OCI-LY7 (cell line): ENCODE measurements around the gene TRAF3. TPM values are rescaled to one million over a fixed set of nuclear protein-coding genes. Genes with fewer than 3 reads are reported as not detected.
"Not testable (repeated sequence)": the region's sequence is repeated elsewhere in the genome, so short reads cannot be mapped to it uniquely, and the experiment has no call there.

Source experiments
- BruUV-seq: library from RNA; stranded (reverse); fragments of 400-500 nt; replicated peaks from 2 replicates; lab custom pipeline; 2021; lab: Mats Ljungman, UMichigan
- CTCF ChIA-PET: fragments of 300-600 bp; sonication (Branson Sonifier 250); formaldehyde crosslinking; loops from one replicate; lab custom pipeline; 2022; ENCODE audit warnings: antibody characterized with exemption; ENCODE audit not compliant: unreplicated experiment; lab: Charles Lee
- POLR2A ChIA-PET: fragments of 300-600 bp; sonication (Branson Sonifier 250); formaldehyde crosslinking; loops from one replicate; lab custom pipeline; 2022; ENCODE audit warnings: antibody characterized with exemption; lab: Charles Lee
- DNase-seq: peaks from one replicate; pipeline ENCODE4 v3.0.0-alpha.2; 2015; ENCODE audit warnings: low spot score
- H2AFZ ChIP-seq: fragments of 200-600 bp; sonication (generic), shearing (Covaris generic); 2 replicates; pipeline ENCODE4 v1.6.1; 2014; ENCODE audit warnings: mild to moderate bottlenecking, antibody characterized with exemption, low read length, moderate library complexity
- H3K27ac ChIP-seq: fragments of 200-600 bp; sonication (generic); 2 replicates; pipeline ENCODE4 v1.5.1; 2014; ENCODE audit warnings: mixed run types, low read depth, mild to moderate bottlenecking, moderate library complexity, low read length, inconsistent platforms; ENCODE audit not compliant: poor library complexity, severe bottlenecking
- H3K36me3 ChIP-seq: fragments of 200-600 bp; sonication (generic); 2 replicates; pipeline ENCODE4 v1.6.1; 2014; ENCODE audit warnings: mild to moderate bottlenecking, antibody characterized with exemption, low read length, moderate library complexity, mixed read lengths; ENCODE audit not compliant: insufficient read depth
- H3K4me1 ChIP-seq: fragments of 200-600 bp; sonication (generic); 2 replicates; pipeline ENCODE4 v1.5.1; 2014; ENCODE audit warnings: mild to moderate bottlenecking, low read length; ENCODE audit not compliant: insufficient read depth, poor library complexity, severe bottlenecking
- H3K4me2 ChIP-seq: fragments of 200-600 bp; sonication (generic); 2 replicates; pipeline ENCODE4 v1.6.1; 2014; ENCODE audit warnings: mild to moderate bottlenecking, low read length
- H3K4me3 ChIP-seq: fragments of 200-600 bp; sonication (generic); 2 replicates; pipeline ENCODE4 v1.5.1; 2014; ENCODE audit warnings: mild to moderate bottlenecking, low read depth, low read length; ENCODE audit not compliant: poor library complexity, severe bottlenecking
- H3K79me2 ChIP-seq: fragments of 200-600 bp; sonication (generic); 2 replicates; pipeline ENCODE4 v1.6.1; 2016; ENCODE audit warnings: low read depth, mild to moderate bottlenecking, low read length, moderate library complexity, mixed read lengths; ENCODE audit not compliant: insufficient read depth
- H3K9me2 ChIP-seq: fragments of 200-600 bp; sonication (generic); 2 replicates; pipeline ENCODE4 v1.6.1; 2016; ENCODE audit warnings: mild to moderate bottlenecking, low read length, mixed read lengths; ENCODE audit not compliant: insufficient read depth
- H3K9me3 ChIP-seq: fragments of 200-600 bp; sonication (generic); 2 replicates; pipeline ENCODE4 v1.6.1; 2014; ENCODE audit warnings: mild to moderate bottlenecking, mixed run types, low read length, mixed read lengths
- H4K20me1 ChIP-seq: fragments of 200-600 bp; sonication (generic); 2 replicates; pipeline ENCODE4 v1.6.1; 2014; ENCODE audit warnings: mild to moderate bottlenecking, antibody characterized with exemption, low read length, moderate library complexity, mixed read lengths; ENCODE audit not compliant: insufficient read depth
- EZH2phosphoT487 ChIP-seq: fragments of 200-600 bp; sonication (generic); IDR thresholded peaks from 2 replicates; pipeline ENCODE4 v1.6.1; 2018; ENCODE audit warnings: low read depth, borderline replicate concordance, mild to moderate bottlenecking, mixed run types, antibody characterized with exemption, low read length, moderate library complexity, mixed read lengths
- intact Hi-C: fragments of 100-400 bp; cut with micrococcal nuclease; formaldehyde crosslinking; loops from one replicate; pipeline ENCODE4 v1.10.0; 2022; ENCODE audit not compliant: unreplicated experiment
- total RNA-seq, 2 experiments: library from RNA; depleted of rRNA in 1 of 2; stranded (reverse); fragments of >200 nt in 1 of 2; shearing (Covaris generic) in 1 of 2; gene quantifications; 2 replicates each; pipeline ENCODE4 v1.2.3, GENCODE V29; 2014 to 2022
- TF ChIP-seq, protein P1 (sequence below): fragments of 200-600 bp; sonication (generic); conservative IDR thresholded peaks from 2 replicates; pipeline ENCODE4 v1.5.1; 2014; ENCODE audit warnings: mild to moderate bottlenecking, antibody characterized with exemption, low read length, moderate library complexity, mixed read lengths

Gene TRAF3
- total RNA-seq, 2 experiments from 2014 or later: 0.82 to 2.9 TPM

GRCh38 chr14:102760496-102761193 is 16.6 kb upstream of the TRAF3 start:
- TF ChIP-seq, protein P1, sequence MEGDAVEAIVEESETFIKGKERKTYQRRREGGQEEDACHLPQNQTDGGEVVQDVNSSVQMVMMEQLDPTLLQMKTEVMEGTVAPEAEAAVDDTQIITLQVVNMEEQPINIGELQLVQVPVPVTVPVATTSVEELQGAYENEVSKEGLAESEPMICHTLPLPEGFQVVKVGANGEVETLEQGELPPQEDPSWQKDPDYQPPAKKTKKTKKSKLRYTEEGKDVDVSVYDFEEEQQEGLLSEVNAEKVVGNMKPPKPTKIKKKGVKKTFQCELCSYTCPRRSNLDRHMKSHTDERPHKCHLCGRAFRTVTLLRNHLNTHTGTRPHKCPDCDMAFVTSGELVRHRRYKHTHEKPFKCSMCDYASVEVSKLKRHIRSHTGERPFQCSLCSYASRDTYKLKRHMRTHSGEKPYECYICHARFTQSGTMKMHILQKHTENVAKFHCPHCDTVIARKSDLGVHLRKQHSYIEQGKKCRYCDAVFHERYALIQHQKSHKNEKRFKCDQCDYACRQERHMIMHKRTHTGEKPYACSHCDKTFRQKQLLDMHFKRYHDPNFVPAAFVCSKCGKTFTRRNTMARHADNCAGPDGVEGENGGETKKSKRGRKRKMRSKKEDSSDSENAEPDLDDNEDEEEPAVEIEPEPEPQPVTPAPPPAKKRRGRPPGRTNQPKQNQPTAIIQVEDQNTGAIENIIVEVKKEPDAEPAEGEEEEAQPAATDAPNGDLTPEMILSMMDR: no peak
- no peak for TF ChIP-seq EZH2phosphoT487

GRCh38 chr14:102761206-102761605 is 16.0 kb upstream of the TRAF3 start:
- no TSS peak for BruUV-seq
- H3K4me2 ChIP-seq: no peak overlapping the region
- H3K4me1 ChIP-seq: peaks cover 7% of the 10 kb centered on the region
- no peaks in the 10 kb centered on the region for H3K79me2 ChIP-seq
- no peaks in the 10 kb centered on the region for H4K20me1 ChIP-seq
- H3K4me3 ChIP-seq: no peak overlapping the region
- no peaks in the 10 kb centered on the region for H3K9me3 ChIP-seq
- ChIA-PET CTCF (no interaction called here), POLR2A (interaction anchor here (0.7 kb wide), 1 partner anchor 368 kb away, joined by 4 read pairs; no protein-coding TSS in a partner anchor)
- no peak for DNase-seq
- no peaks in the 10 kb centered on the region for H3K9me2 ChIP-seq
- no peak overlapping the region for H3K27ac ChIP-seq
- intact Hi-C loops: no loop called here
- no peak for TF ChIP-seq EZH2phosphoT487
- TF ChIP-seq, protein P1: no peak
- H2AFZ ChIP-seq: no peak overlapping the region
- H3K36me3 ChIP-seq: no peaks in the 10 kb centered on the region

More at GRCh38 chr14:102760496-102761193, 16.6 kb upstream of the TRAF3 start:
- Histone ChIP-seq H3K79me2 (no peaks in the 10 kb centered on the region), H3K9me2 (no peaks in the 10 kb centered on the region), H4K20me1 (no peaks in the 10 kb centered on the region), H3K36me3 (no peaks in the 10 kb centered on the region), H2AFZ (no peak overlapping the region), H3K4me3 (no peak overlapping the region), H3K4me2 (no peak overlapping the region), H3K4me1 (peaks cover 7% of the 10 kb centered on the region), H3K27ac (no peak overlapping the region), H3K9me3 (no peaks in the 10 kb centered on the region)
- intact Hi-C loops: no loop called here
- ChIA-PET CTCF (interaction anchor here (0.6 to 1.1 kb wide), 2 partner anchors 12 to 14 kb away, joined by 3 read pairs; no protein-coding TSS in a partner anchor), POLR2A (interaction anchor here (0.6 kb wide), 1 partner anchor 176 kb away, joined by 4 read pairs; no protein-coding TSS in a partner anchor)
- BruUV-seq: no TSS peak
- no peak for DNase-seq

GRCh38 chr14:102764220-102764671 is 13.0 kb upstream of the TRAF3 start:
- Histone ChIP-seq H4K20me1 (no peaks in the 10 kb centered on the region), H2AFZ (no peak overlapping the region), H3K27ac (no peak overlapping the region), H3K4me2 (no peak overlapping the region), H3K9me3 (no peaks in the 10 kb centered on the region), H3K79me2 (no peaks in the 10 kb centered on the region), H3K4me1 (peaks cover 11% of the 10 kb centered on the region), H3K9me2 (no peaks in the 10 kb centered on the region), H3K36me3 (no peaks in the 10 kb centered on the region), H3K4me3 (no peak overlapping the region)
- TF ChIP-seq EZH2phosphoT487: no peak
- TF ChIP-seq, protein P1: no peak
- no TSS peak for BruUV-seq
- CTCF ChIA-PET: no interaction called here
- POLR2A ChIA-PET: no interaction called here
- intact Hi-C loops: no loop called here
- no peak for DNase-seq

- BruUV-seq, H3K9me3 ChIP-seq, DNase-seq, H4K20me1 ChIP-seq, CTCF ChIA-PET, H3K9me2 ChIP-seq, H3K27ac ChIP-seq, intact Hi-C loops, H3K4me3 ChIP-seq, H3K79me2 ChIP-seq, H3K36me3 ChIP-seq, H3K4me2 ChIP-seq, H2AFZ ChIP-seq: not testable (repeated sequence)
- peaks cover 11% of the 10 kb centered on the region for H3K4me1 ChIP-seq
- POLR2A ChIA-PET: interaction anchor here (0.7 kb wide), 2 partner anchors 80 to 207 kb away, joined by 4 to 11 read pairs; no protein-coding TSS in a partner anchor
Observed at GRCh38 chr14:102765770-102766169, 11.5 kb upstream of the TRAF3 start.
